IPS-15b (cell line): ENCODE results near the gene HSF4.
"Not testable (repeated sequence)": the region's sequence is repeated elsewhere in the genome, so short reads cannot be mapped to it uniquely, and the experiment has no call there.

Experiments
- H3K27me3 ChIP-seq: one replicate; pipeline ENCODE4 v1.6.1; 2013; ENCODE audit warnings: low read length; ENCODE audit not compliant: control insufficient read depth, insufficient read depth
- H3K36me3 ChIP-seq: one replicate; pipeline ENCODE4 v1.6.1; 2013; ENCODE audit warnings: low read length; ENCODE audit not compliant: control insufficient read depth, insufficient read depth
- H3K4me1 ChIP-seq: one replicate; pipeline ENCODE4 v1.6.1; 2013; ENCODE audit warnings: mild to moderate bottlenecking, low read length; ENCODE audit not compliant: control insufficient read depth, insufficient read depth
- H3K4me3 ChIP-seq: one replicate; pipeline ENCODE4 v1.5.1; 2013; ENCODE audit warnings: low read depth, low read length
- H3K9ac ChIP-seq: one replicate; pipeline ENCODE4 v1.6.1; 2013; ENCODE audit warnings: low read depth, mild to moderate bottlenecking, low read length
- H3K9me3 ChIP-seq: one replicate; pipeline ENCODE4 v1.6.1; 2013; ENCODE audit warnings: mild to moderate bottlenecking, low read length; ENCODE audit not compliant: control insufficient read depth, insufficient read depth

HSF4 gene

GRCh38 chr16:67164599-67165061 lies at the start of gene HSF4:
TSS of gene HSF4 (plus strand) at chr16:67164745. CDS start at chr16:67164812, 67 bp downstream.
- Histone ChIP-seq H3K4me1 (peaks cover 6% of the 10 kb centered on the region), H3K27me3 (peaks cover 94% of the 10 kb centered on the region), H3K4me3 (peak within 1 kb of the TSS; percentile 48), H3K36me3 (no peaks in the 10 kb centered on the region), H3K9ac (no peak within 1 kb of the TSS), H3K9me3 (no peaks in the 10 kb centered on the region)

- no peaks in the 10 kb centered on the region for H3K36me3 ChIP-seq
- no peak overlapping the region for H3K4me3 ChIP-seq
- H3K4me1 ChIP-seq: peaks cover 2% of the 10 kb centered on the region
Measured at GRCh38 chr16:67114793-67115192, 49.8 kb upstream of the HSF4 start.

GRCh38 chr16:67115639-67116038 lies 48.9 kb upstream of the HSF4 start:
- no peaks in the 10 kb centered on the region for H3K27me3 ChIP-seq
- H3K36me3 ChIP-seq: no peaks in the 10 kb centered on the region
- peaks cover 2% of the 10 kb centered on the region for H3K4me1 ChIP-seq

More at GRCh38 chr16:67114793-67115192, 49.8 kb upstream of the HSF4 start:
- no peaks in the 10 kb centered on the region for H3K9me3 ChIP-seq
- H3K27me3 ChIP-seq: no peaks in the 10 kb centered on the region
- no peak overlapping the region for H3K9ac ChIP-seq

GRCh38 chr16:67116388-67117311 lies 47.9 kb upstream of the HSF4 start:
- Histone ChIP-seq H3K9ac (no peak overlapping the region), H3K4me1 (peaks cover 2% of the 10 kb centered on the region), H3K4me3 (no peak overlapping the region), H3K36me3 (no peaks in the 10 kb centered on the region), H3K27me3 (no peaks in the 10 kb centered on the region), H3K9me3 (no peaks in the 10 kb centered on the region)

More at GRCh38 chr16:67115639-67116038, 48.9 kb upstream of the HSF4 start:
- Histone ChIP-seq H3K9me3 (no peaks in the 10 kb centered on the region), H3K9ac (no peak overlapping the region), H3K4me3 (no peak overlapping the region)

GRCh38 chr16:67117716-67118115 lies 46.8 kb upstream of the HSF4 start:
- no peak overlapping the region for H3K9ac ChIP-seq
- H3K36me3 ChIP-seq: peaks cover 3% of the 10 kb centered on the region

GRCh38 chr16:67120025-67120424 lies 44.5 kb upstream of the HSF4 start:
- Histone ChIP-seq H3K27me3 (no peaks in the 10 kb centered on the region), H3K4me3 (no peak overlapping the region), H3K4me1 (peaks cover 2% of the 10 kb centered on the region), H3K9me3 (no peaks in the 10 kb centered on the region), H3K36me3 (peaks cover 3% of the 10 kb centered on the region), H3K9ac (no peak overlapping the region)

More at GRCh38 chr16:67117716-67118115, 46.8 kb upstream of the HSF4 start:
- Histone ChIP-seq H3K27me3 (no peaks in the 10 kb centered on the region), H3K4me1 (peaks cover 2% of the 10 kb centered on the region), H3K9me3 (no peaks in the 10 kb centered on the region), H3K4me3 (no peak overlapping the region)

- H3K9ac ChIP-seq, H3K4me1 ChIP-seq, H3K4me3 ChIP-seq, H3K27me3 ChIP-seq, H3K36me3 ChIP-seq, H3K9me3 ChIP-seq: not testable (repeated sequence)
Measured at GRCh38 chr16:67122799-67123198, 41.7 kb upstream of the HSF4 start.

GRCh38 chr16:67128417-67128816 lies 36.1 kb upstream of the HSF4 start:
- no peaks in the 10 kb centered on the region for H3K27me3 ChIP-seq
- no peak overlapping the region for H3K4me3 ChIP-seq
- peaks cover 9% of the 10 kb centered on the region for H3K36me3 ChIP-seq
- no peak overlapping the region for H3K9ac ChIP-seq
- no peaks in the 10 kb centered on the region for H3K9me3 ChIP-seq
- H3K4me1 ChIP-seq: no peaks in the 10 kb centered on the region

- H3K4me3 ChIP-seq: no peak overlapping the region
- peaks cover 9% of the 10 kb centered on the region for H3K36me3 ChIP-seq
- no peaks in the 10 kb centered on the region for H3K9me3 ChIP-seq
- no peaks in the 10 kb centered on the region for H3K27me3 ChIP-seq
- H3K4me1 ChIP-seq: no peaks in the 10 kb centered on the region
- no peak overlapping the region for H3K9ac ChIP-seq
Measured at GRCh38 chr16:67128887-67129286, 35.7 kb upstream of the HSF4 start.

- no peak overlapping the region for H3K9ac ChIP-seq
- no peaks in the 10 kb centered on the region for H3K27me3 ChIP-seq
- H3K9me3 ChIP-seq: no peaks in the 10 kb centered on the region
- no peaks in the 10 kb centered on the region for H3K4me1 ChIP-seq
- H3K4me3 ChIP-seq: no peak overlapping the region
- H3K36me3 ChIP-seq: peaks cover 14% of the 10 kb centered on the region
Measured at GRCh38 chr16:67129422-67129821, 35.1 kb upstream of the HSF4 start.

GRCh38 chr16:67137605-67138004 lies 26.9 kb upstream of the HSF4 start:
- Histone ChIP-seq H3K4me3 (no peak overlapping the region), H3K9me3 (no peaks in the 10 kb centered on the region), H3K27me3 (no peaks in the 10 kb centered on the region), H3K4me1 (no peaks in the 10 kb centered on the region), H3K36me3 (peaks cover 39% of the 10 kb centered on the region), H3K9ac (no peak overlapping the region)

- H3K9ac ChIP-seq: no peak overlapping the region
- no peak overlapping the region for H3K4me3 ChIP-seq
- H3K9me3 ChIP-seq: no peaks in the 10 kb centered on the region
- no peaks in the 10 kb centered on the region for H3K27me3 ChIP-seq
- peaks cover 52% of the 10 kb centered on the region for H3K36me3 ChIP-seq
- H3K4me1 ChIP-seq: no peaks in the 10 kb centered on the region
Measured at GRCh38 chr16:67141391-67141790, 23.2 kb upstream of the HSF4 start.
